Measurements from ENCODE around the gene DYNC2I2.
A peak's percentile ranks its signal among the peaks of the same experiment; 100 is the strongest.
"Not testable (repeated sequence)": the region's sequence is repeated elsewhere in the genome, so short reads cannot be mapped to it uniquely, and the experiment has no call there.

DYNC2I2 gene

GRCh38 chr9:128656416-128657343 is at the start of gene DYNC2I2:
TSS of gene DYNC2I2 (minus strand) at chr9:128656847. CDS start at chr9:128656726, 121 bp downstream.
- peak; percentile 97 for DNase-seq

GRCh38 chr9:128706045-128706444 is 49.4 kb upstream of the DYNC2I2 start:
- DNase-seq: no peak

GRCh38 chr9:128705051-128705965 is 48.7 kb upstream of the DYNC2I2 start:
- no peak for DNase-seq

GRCh38 chr9:128704356-128704670 is 47.7 kb upstream of the DYNC2I2 start:
- DNase-seq: no peak

- no peak for DNase-seq
These were observed 47.1 kb upstream of the DYNC2I2 start for GRCh38 chr9:128703616-128704355.

GRCh38 chr9:128702949-128703615 is 46.4 kb upstream of the DYNC2I2 start:
- DNase-seq: no peak

- DNase-seq: peak; percentile 80
These were observed 45.9 kb upstream of the DYNC2I2 start, which contains the start of gene PKN3 for GRCh38 chr9:128702445-128702948. TSS of gene PKN3 (plus strand) at chr9:128702503. CDS start at chr9:128702916, 413 bp downstream.

GRCh38 chr9:128701227-128701854 is 44.7 kb upstream of the DYNC2I2 start:
- peak; percentile 83 for DNase-seq

- not testable (repeated sequence) for DNase-seq
These were observed 42.6 kb upstream of the DYNC2I2 start for GRCh38 chr9:128699096-128699795.

GRCh38 chr9:128696923-128697707 is 40.5 kb upstream of the DYNC2I2 start:
- DNase-seq: no peak

GRCh38 chr9:128694344-128694743 is 37.7 kb upstream of the DYNC2I2 start:
- DNase-seq: no peak

- not testable (repeated sequence) for DNase-seq
These were observed 37.1 kb upstream of the DYNC2I2 start for GRCh38 chr9:128693738-128694137.

GRCh38 chr9:128690684-128691034 is 34.0 kb upstream of the DYNC2I2 start:
- no peak for DNase-seq

GRCh38 chr9:128689820-128690683 is 33.4 kb upstream of the DYNC2I2 start:
- peak; percentile 24 for DNase-seq

- DNase-seq: no peak
These were observed 32.7 kb upstream of the DYNC2I2 start for GRCh38 chr9:128689293-128689774.

- peak; percentile 93 for DNase-seq
These were observed 32.0 kb upstream of the DYNC2I2 start, which contains the start of gene SET for GRCh38 chr9:128688501-128689292. TSS of gene SET (plus strand) at chr9:128689222. CDS start at chr9:128689583, 361 bp downstream.

GRCh38 chr9:128687453-128687852 is 30.8 kb upstream of the DYNC2I2 start:
- no peak for DNase-seq

All from inflammatory macrophage treated with lipopolysaccharide for 4 hours (primary cell).